GM08714 (cell line): ENCODE measurements around the gene SULT1A2.
"Not testable (repeated sequence)": the region's sequence is repeated elsewhere in the genome, so short reads cannot be mapped to it uniquely, and the experiment has no call there.

Source experiments
- H3K4me3 ChIP-seq: fragments of 200-500 bp; sonication (Bioruptor generic); 2 replicates; pipeline ENCODE4 v1.5.1; 2014; ENCODE audit warnings: mild to moderate bottlenecking, low read length, inconsistent platforms
- ZNF274 ChIP-seq: IDR thresholded peaks from 2 replicates; pipeline ENCODE4 v1.6.1; 2012; ENCODE audit warnings: mild to moderate bottlenecking, low read depth, low read length

The SULT1A2 gene

GRCh38 chr16:28554634-28555423 lies 42.0 kb downstream of the SULT1A2 start:
- peak overlapping the region; percentile 59; the same call in 1 of the 2 replicates for H3K4me3 ChIP-seq

GRCh38 chr16:28553776-28554633 lies 42.8 kb downstream of the SULT1A2 start, which contains the start of gene SGF29:
Gene SGF29, plus strand, starts transcription at chr16:28553920. Its CDS starts 27,150 bp downstream, at chr16:28581070.
- TF ChIP-seq ZNF274 = no peak
- H3K4me3 ChIP-seq = peak within 1 kb of the TSS; percentile 66

More at GRCh38 chr16:28554634-28555423, 42.0 kb downstream of the SULT1A2 start:
- TF ChIP-seq ZNF274 = no peak

GRCh38 chr16:28549301-28549899 lies 47.5 kb downstream of the SULT1A2 start:
- no peak for TF ChIP-seq ZNF274
- no peak overlapping the region for H3K4me3 ChIP-seq

- TF ChIP-seq ZNF274 = no peak
- H3K4me3 ChIP-seq = no peak overlapping the region
Measured at GRCh38 chr16:28548306-28548802, 48.5 kb downstream of the SULT1A2 start.

- H3K4me3 ChIP-seq = no peak overlapping the region
- no peak for TF ChIP-seq ZNF274
Measured at GRCh38 chr16:28546626-28547025, 50.2 kb downstream of the SULT1A2 start.

- H3K4me3 ChIP-seq = not testable (repeated sequence)
Measured at GRCh38 chr16:28545964-28546363, 50.9 kb downstream of the SULT1A2 start.

GRCh38 chr16:28544998-28545397 lies 51.9 kb downstream of the SULT1A2 start:
- no peak for TF ChIP-seq ZNF274
- H3K4me3 ChIP-seq = no peak overlapping the region

- no peak overlapping the region for H3K4me3 ChIP-seq
- no peak for TF ChIP-seq ZNF274
Measured at GRCh38 chr16:28543072-28543471, 53.8 kb downstream of the SULT1A2 start.

- H3K4me3 ChIP-seq = no peak overlapping the region
- no peak for TF ChIP-seq ZNF274
Measured at GRCh38 chr16:28542646-28543045, 54.2 kb downstream of the SULT1A2 start.
